HG03432 (cell line): ENCODE data around the gene GRIK3.
"Not testable (repeated sequence)": the region's sequence is repeated elsewhere in the genome, so short reads cannot be mapped to it uniquely, and the experiment has no call there.

Source experiments
- ATAC-seq: cut with Tn5 transposase; IDR thresholded peaks from one replicate; pipeline ENCODE4 v1.9.1; 2021; ENCODE audit warnings: mild to moderate bottlenecking, moderate library complexity; ENCODE audit not compliant: unreplicated experiment

Gene GRIK3

GRCh38 chr1:36911561-36912364 lies 122.6 kb downstream of the GRIK3 start:
- no peak for ATAC-seq

- ATAC-seq = no peak
These were observed 123.3 kb downstream of the GRIK3 start for GRCh38 chr1:36910886-36911540.

- no peak for ATAC-seq
These were observed 124.2 kb downstream of the GRIK3 start for GRCh38 chr1:36909946-36910725.

- not testable (repeated sequence) for ATAC-seq
These were observed 125.0 kb downstream of the GRIK3 start for GRCh38 chr1:36909359-36909758.

GRCh38 chr1:36908096-36908495 lies 126.2 kb downstream of the GRIK3 start:
- ATAC-seq = no peak

- ATAC-seq = no peak
These were observed 127.8 kb downstream of the GRIK3 start for GRCh38 chr1:36906555-36906954.

GRCh38 chr1:36905941-36906340 lies 128.4 kb downstream of the GRIK3 start:
- ATAC-seq = no peak

- ATAC-seq = no peak
These were observed 134.2 kb downstream of the GRIK3 start for GRCh38 chr1:36900128-36900527.

- ATAC-seq = not testable (repeated sequence)
These were observed 136.5 kb downstream of the GRIK3 start for GRCh38 chr1:36897813-36898212.

GRCh38 chr1:36894824-36895223 lies 139.5 kb downstream of the GRIK3 start:
- ATAC-seq = no peak

GRCh38 chr1:36890776-36891175 lies 143.5 kb downstream of the GRIK3 start:
- no peak for ATAC-seq

GRCh38 chr1:36889478-36890226 lies 144.7 kb downstream of the GRIK3 start:
- ATAC-seq = no peak

- ATAC-seq = no peak
These were observed 145.4 kb downstream of the GRIK3 start for GRCh38 chr1:36888811-36889477.

GRCh38 chr1:36885540-36886357 lies 148.6 kb downstream of the GRIK3 start:
- ATAC-seq = no peak

GRCh38 chr1:36884801-36885200 lies 149.5 kb downstream of the GRIK3 start:
- ATAC-seq = no peak

GRCh38 chr1:36884029-36884701 lies 150.2 kb downstream of the GRIK3 start:
- ATAC-seq = no peak

GRCh38 chr1:36883315-36883949 lies 150.9 kb downstream of the GRIK3 start:
- no peak for ATAC-seq

GRCh38 chr1:36882536-36883285 lies 151.6 kb downstream of the GRIK3 start:
- no peak for ATAC-seq
